Immature natural killer cell (primary cell): ENCODE results near the gene TCF4. TPM values are rescaled to one million over a fixed set of nuclear protein-coding genes. Genes with fewer than 3 reads are reported as not detected.
A peak's percentile ranks its signal among the peaks of the same experiment; 100 is the strongest.

Experiments used
- DNase-seq, 3 donors: peaks; one replicate each; pipeline ENCODE4 v3.0.0; 2022; ENCODE audit warnings: mixed read lengths in 1 of 3
- H3K27ac Mint-ChIP-seq, 6 donors: one replicate each; pipeline ENCODE4 v1.8.0; 2020; ENCODE audit warnings: mixed read lengths in 6 of 6, mild to moderate bottlenecking in 5 of 6, inconsistent platforms in 4 of 6, moderate library complexity in 3 of 6
- H3K27me3 Mint-ChIP-seq, 3 donors: one replicate each; pipeline ENCODE4 v1.8.0; 2020 to 2021; ENCODE audit warnings: low read depth in 3 of 3, mild to moderate bottlenecking in 3 of 3, mixed read lengths in 3 of 3, moderate library complexity in 3 of 3, inconsistent platforms in 1 of 3
- H3K36me3 Mint-ChIP-seq, 3 donors: one replicate each; pipeline ENCODE4 v1.8.0; 2020; ENCODE audit warnings: mixed read lengths in 3 of 3, inconsistent platforms in 2 of 3, mild to moderate bottlenecking in 2 of 3
- H3K4me1 Mint-ChIP-seq, 2 donors: one replicate each; pipeline ENCODE4 v1.8.0; 2020; ENCODE audit warnings: inconsistent platforms in 2 of 2, mild to moderate bottlenecking in 2 of 2, mixed read lengths in 2 of 2, moderate library complexity in 1 of 2
- H3K4me3 Mint-ChIP-seq, 5 donors: one replicate each; pipeline ENCODE4 v1.8.0; 2020; ENCODE audit warnings: mild to moderate bottlenecking in 5 of 5, mixed read lengths in 5 of 5, inconsistent platforms in 3 of 5, moderate library complexity in 3 of 5
- H3K9me3 Mint-ChIP-seq, 6 donors: one replicate each; pipeline ENCODE4 v1.8.0; 2020; ENCODE audit warnings: mild to moderate bottlenecking in 6 of 6, mixed read lengths in 6 of 6, inconsistent platforms in 4 of 6, moderate library complexity in 3 of 6
- polyA plus RNA-seq, 3 donors: library from polyadenylated mRNA; unstranded; fragments of 300-500 nt; fragmentation: Illumina TruSeq; gene quantifications; one replicate each; pipeline ENCODE4 v1.2.3, GENCODE V29; 2021

TCF4 gene
- polyA plus RNA-seq, 3 donors from 2014 or later, result 7.7 to 28.0 (median 17.6) TPM

DNA sequence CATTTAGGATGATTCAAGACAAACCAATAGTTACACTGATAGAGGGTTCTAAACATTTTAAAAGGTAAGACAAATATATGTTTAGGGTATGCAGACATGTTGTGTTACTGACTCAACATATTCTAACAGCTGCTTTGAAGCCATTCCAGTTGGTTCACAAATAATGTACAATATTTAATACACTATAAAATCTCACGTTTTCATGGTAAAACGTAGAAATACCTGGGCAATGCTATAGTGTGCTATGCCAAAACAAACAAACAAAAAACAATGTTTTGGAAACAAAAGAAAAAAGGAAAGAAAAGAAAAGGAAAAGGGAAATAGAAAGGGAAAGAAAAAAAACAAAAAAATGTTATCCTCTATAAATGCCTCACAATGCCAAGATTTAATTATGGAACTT lies 277.1 kb downstream of the TCF4 start:
- Mint-ChIP-seq H3K4me1 (peaks cover 0 to 1% of the 10 kb centered on the region in 2 donors), H3K27me3 (no peaks in the 10 kb centered on the region), H3K27ac (no peak overlapping the region), H3K9me3 (no peaks in the 10 kb centered on the region), H3K4me3 (no peak overlapping the region), H3K36me3 (no peaks in the 10 kb centered on the region)
- DNase-seq, result no peak

- no peaks in the 10 kb centered on the region for H3K27me3 Mint-ChIP-seq
- H3K4me1 Mint-ChIP-seq, result peaks cover 0 to 1% of the 10 kb centered on the region in 2 donors
- no peak overlapping the region for H3K27ac Mint-ChIP-seq
- no peak overlapping the region for H3K4me3 Mint-ChIP-seq
- no peaks in the 10 kb centered on the region for H3K36me3 Mint-ChIP-seq
- peaks cover 0 to 3% (median 0%) of the 10 kb centered on the region in 6 donors for H3K9me3 Mint-ChIP-seq
- no peak for DNase-seq
Measured at GRCh38 chr18:55310044-55310676, 277.8 kb downstream of the TCF4 start.

- H3K4me3 Mint-ChIP-seq, result no peak overlapping the region
- H3K27me3 Mint-ChIP-seq, result no peaks in the 10 kb centered on the region
- DNase-seq, result no peak
- H3K9me3 Mint-ChIP-seq, result peaks cover 0 to 6% (median 3%) of the 10 kb centered on the region in 6 donors
- no peak overlapping the region for H3K27ac Mint-ChIP-seq
- H3K36me3 Mint-ChIP-seq, result peaks cover 0 to under 1% (median 0%) of the 10 kb centered on the region in 3 donors
- H3K4me1 Mint-ChIP-seq, result peaks cover 7% of the 10 kb centered on the region in 2 donors
Measured at GRCh38 chr18:55309249-55309648, 278.7 kb downstream of the TCF4 start.

- Mint-ChIP-seq H3K4me1 (peaks cover 21 to 22% of the 10 kb centered on the region in 2 donors), H3K27ac (no peak overlapping the region), H3K9me3 (peaks cover 0 to 11% (median 7%) of the 10 kb centered on the region in 6 donors), H3K36me3 (peaks cover 0 to 4% (median 0%) of the 10 kb centered on the region in 3 donors), H3K4me3 (no peak overlapping the region), H3K27me3 (peaks cover 0 to 2% (median 2%) of the 10 kb centered on the region in 3 donors)
- no peak for DNase-seq
Measured at GRCh38 chr18:55307505-55307904, 280.5 kb downstream of the TCF4 start.

DNA sequence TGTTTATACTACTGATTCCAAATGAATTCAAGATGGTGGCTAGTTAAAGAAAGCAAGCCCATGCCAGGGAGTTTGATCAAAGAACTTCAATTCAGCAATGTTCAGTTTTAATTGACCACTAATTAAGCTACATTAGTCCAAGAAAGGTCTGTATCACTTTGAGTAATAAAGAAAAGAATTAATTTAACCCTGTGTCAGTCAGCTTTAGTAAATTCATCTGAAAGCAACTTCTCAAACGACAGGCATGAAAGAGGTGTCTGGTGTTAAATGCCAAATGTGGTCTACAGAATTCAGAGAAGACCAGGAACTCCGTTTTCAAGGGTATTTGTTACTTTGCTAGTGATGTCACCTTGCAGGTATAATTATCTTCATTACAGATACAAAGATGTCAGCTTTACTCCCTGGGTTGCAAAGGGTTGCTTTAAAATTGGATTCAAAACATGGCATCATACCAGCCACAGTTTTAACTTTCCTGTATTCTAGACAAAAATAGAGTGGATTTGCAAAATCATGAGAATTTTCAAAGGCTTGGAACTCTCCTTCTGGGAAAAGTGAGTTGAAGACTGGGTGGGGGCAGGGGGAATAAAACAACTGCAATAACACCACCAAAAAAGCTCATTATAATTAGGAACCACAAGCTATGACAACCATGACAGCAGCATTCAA lies 281.5 kb downstream of the TCF4 start:
- Mint-ChIP-seq H3K27me3 (peaks cover 0 to 2% (median 2%) of the 10 kb centered on the region in 3 donors), H3K4me3 (no peak overlapping the region), H3K9me3 (peaks cover 0 to 11% (median 7%) of the 10 kb centered on the region in 6 donors), H3K27ac (no peak overlapping the region), H3K36me3 (peaks cover 0 to 4% (median 0%) of the 10 kb centered on the region in 3 donors), H3K4me1 (peaks cover 21 to 22% of the 10 kb centered on the region in 2 donors)
- no peak for DNase-seq

DNA sequence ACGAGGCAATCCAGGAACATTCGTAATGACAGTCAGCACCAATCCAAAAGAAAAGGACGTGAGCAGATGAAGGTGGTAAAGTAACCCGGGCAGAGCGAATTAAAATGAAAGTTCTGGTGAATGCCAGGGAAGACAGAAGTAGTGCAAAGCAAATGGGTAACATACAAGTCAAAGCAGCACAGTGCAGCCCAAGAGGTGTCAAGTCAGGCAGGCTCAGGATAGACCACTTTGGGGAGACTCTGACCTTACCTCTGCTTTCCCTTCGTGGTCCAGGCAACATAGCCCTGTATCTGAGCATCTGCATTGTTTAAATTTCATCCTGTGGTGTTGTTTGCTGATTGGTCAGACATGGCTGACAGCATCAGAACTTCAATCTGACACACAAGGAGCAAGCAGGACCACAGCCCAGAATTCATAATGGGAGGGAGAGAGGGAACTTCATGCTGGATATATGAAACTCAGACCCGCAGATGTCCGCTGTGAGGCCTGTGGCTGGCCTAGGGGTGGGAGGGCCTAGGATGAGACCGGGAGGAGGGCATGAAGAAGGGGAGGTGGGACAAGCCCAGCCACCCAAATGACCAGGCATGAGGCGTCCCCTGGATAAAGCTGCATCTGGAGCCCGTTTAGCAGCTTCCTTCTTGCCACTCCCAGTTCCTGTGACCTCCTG lies 285.7 kb downstream of the TCF4 start:
- peak overlapping the region in 1 of 6 donors; percentile 64 for H3K27ac Mint-ChIP-seq
- DNase-seq, result no peak
- H3K36me3 Mint-ChIP-seq, result peaks cover 0 to 4% (median 0%) of the 10 kb centered on the region in 3 donors
- H3K27me3 Mint-ChIP-seq, result peaks cover 0 to 2% (median 2%) of the 10 kb centered on the region in 3 donors
- peaks cover 21 to 22% of the 10 kb centered on the region in 2 donors for H3K4me1 Mint-ChIP-seq
- peaks cover 0 to 11% (median 7%) of the 10 kb centered on the region in 6 donors for H3K9me3 Mint-ChIP-seq
- no peak overlapping the region for H3K4me3 Mint-ChIP-seq

DNA sequence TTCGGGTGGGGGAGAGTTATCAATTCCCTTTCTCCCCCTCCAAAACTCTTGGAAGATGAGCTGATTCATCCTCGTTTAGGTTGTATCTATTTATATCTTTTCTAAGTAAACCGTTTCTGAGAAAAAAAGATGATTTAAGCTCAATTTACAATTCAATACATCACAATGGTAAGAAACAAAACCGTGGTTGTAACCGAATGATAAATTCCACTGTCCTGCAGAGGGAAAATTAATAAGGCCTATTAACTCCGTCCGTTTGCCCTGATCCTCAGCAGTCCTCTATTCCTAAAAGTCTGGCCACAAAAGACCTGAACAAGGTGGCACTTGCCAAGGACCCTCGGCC lies 286.2 kb downstream of the TCF4 start:
- Mint-ChIP-seq H3K4me1 (peaks cover 21 to 22% of the 10 kb centered on the region in 2 donors), H3K27me3 (peaks cover 0 to 2% (median 2%) of the 10 kb centered on the region in 3 donors), H3K4me3 (no peak overlapping the region), H3K27ac (peak overlapping the region in 1 of 6 donors; percentile 64), H3K36me3 (peaks cover 0 to 4% (median 0%) of the 10 kb centered on the region in 3 donors), H3K9me3 (peaks cover 0 to 11% (median 7%) of the 10 kb centered on the region in 6 donors)
- no peak for DNase-seq

DNA sequence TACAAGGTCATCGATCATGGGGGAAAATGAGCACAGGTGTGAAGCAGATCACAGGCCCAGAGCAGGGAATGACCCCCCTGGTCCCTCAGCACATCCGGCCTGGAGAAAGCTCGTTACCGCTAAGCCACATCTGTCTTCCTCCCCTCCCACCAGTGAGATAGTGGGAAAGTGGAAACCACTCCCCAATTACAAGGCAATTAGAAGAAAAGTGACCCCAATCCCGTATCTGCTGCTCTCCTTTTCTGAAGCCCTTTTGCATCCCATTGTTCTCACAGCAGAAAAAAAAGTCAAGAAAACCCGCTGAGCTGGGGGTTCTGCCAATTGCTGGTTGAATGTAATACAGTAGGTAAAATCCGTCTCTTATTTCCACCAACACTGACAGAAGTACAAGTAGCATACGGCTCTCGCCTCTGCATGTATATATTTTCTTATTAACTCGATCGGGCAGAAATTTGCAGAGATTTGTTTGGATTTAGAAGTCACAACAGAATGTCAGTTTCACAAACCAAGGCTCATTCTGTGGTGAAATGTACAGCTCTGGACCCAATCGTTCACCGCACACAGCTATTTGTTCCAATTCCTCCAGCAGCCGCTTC lies 287.0 kb downstream of the TCF4 start:
- H3K4me3 Mint-ChIP-seq, result no peak overlapping the region
- peaks cover 20 to 28% of the 10 kb centered on the region in 2 donors for H3K4me1 Mint-ChIP-seq
- DNase-seq, result no peak
- peaks cover 0 to 11% (median 7%) of the 10 kb centered on the region in 6 donors for H3K9me3 Mint-ChIP-seq
- peaks cover 0 to 2% (median 2%) of the 10 kb centered on the region in 3 donors for H3K27me3 Mint-ChIP-seq
- peaks cover 0 to 4% (median 0%) of the 10 kb centered on the region in 3 donors for H3K36me3 Mint-ChIP-seq
- no peak overlapping the region for H3K27ac Mint-ChIP-seq

GRCh38 chr18:55300421-55300935 lies 287.5 kb downstream of the TCF4 start:
- Mint-ChIP-seq H3K27ac (no peak overlapping the region), H3K27me3 (peaks cover 0 to 2% (median 2%) of the 10 kb centered on the region in 3 donors), H3K4me3 (no peak overlapping the region), H3K4me1 (peaks cover 20 to 28% of the 10 kb centered on the region in 2 donors), H3K36me3 (peaks cover 0 to 4% (median 0%) of the 10 kb centered on the region in 3 donors), H3K9me3 (peaks cover 0 to 11% (median 6%) of the 10 kb centered on the region in 6 donors)
- DNase-seq, result no peak

DNA sequence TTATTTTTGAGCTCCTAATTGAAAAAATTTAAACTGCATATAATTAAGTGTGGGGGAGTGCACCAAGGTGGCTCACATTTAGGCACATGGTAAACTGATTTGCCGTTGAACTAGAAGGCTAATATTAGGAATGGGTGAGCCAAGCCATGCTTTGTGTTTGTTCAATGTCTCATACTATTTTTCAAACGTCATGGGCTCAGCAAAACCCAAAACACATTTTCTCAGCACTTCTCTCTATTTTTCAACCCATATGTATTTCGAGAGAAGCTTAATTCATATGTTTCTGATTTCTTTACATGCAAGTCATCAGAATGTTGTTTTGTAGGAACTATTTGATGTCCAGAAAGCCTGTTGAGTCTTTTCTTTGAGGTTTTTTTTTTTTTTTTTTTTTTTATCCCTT lies 291.2 kb downstream of the TCF4 start:
- Mint-ChIP-seq H3K36me3 (peaks cover 0 to 4% (median 3%) of the 10 kb centered on the region in 3 donors), H3K9me3 (no peaks in the 10 kb centered on the region), H3K27me3 (no peaks in the 10 kb centered on the region), H3K4me3 (no peak overlapping the region), H3K4me1 (peaks cover 0 to 7% of the 10 kb centered on the region in 2 donors), H3K27ac (no peak overlapping the region)
- DNase-seq, result no peak

DNA sequence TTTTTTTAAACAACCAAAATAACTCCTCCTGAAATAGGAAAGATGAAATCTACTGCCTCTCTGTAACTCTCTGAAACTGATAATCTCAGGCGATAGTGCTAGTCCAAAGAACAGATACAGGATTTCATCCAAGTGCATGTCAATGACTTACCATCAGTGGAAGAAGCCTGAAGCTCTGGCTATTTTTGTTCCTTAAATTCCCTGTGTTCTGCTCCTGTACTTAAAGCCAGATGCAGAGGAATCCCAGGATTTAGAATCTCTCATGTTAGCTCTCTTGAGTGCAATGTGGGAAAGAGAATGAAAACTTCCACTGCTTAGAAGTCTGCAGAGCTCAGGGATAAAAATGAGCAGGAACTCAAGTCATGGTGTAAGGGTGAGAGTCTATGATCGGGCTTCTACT lies 291.9 kb downstream of the TCF4 start:
- DNase-seq, result no peak
- Mint-ChIP-seq H3K9me3 (no peaks in the 10 kb centered on the region), H3K27me3 (no peaks in the 10 kb centered on the region), H3K4me3 (no peak overlapping the region), H3K27ac (no peak overlapping the region), H3K4me1 (peaks cover 0 to 7% of the 10 kb centered on the region in 2 donors), H3K36me3 (peaks cover 0 to 4% (median 3%) of the 10 kb centered on the region in 3 donors)

GRCh38 chr18:55290898-55291297 lies 297.1 kb downstream of the TCF4 start:
- H3K4me3 Mint-ChIP-seq, result no peak overlapping the region
- H3K36me3 Mint-ChIP-seq, result peaks cover 0 to 4% (median 3%) of the 10 kb centered on the region in 3 donors
- no peaks in the 10 kb centered on the region for H3K27me3 Mint-ChIP-seq
- no peaks in the 10 kb centered on the region for H3K9me3 Mint-ChIP-seq
- no peaks in the 10 kb centered on the region for H3K4me1 Mint-ChIP-seq
- no peak for DNase-seq
- no peak overlapping the region for H3K27ac Mint-ChIP-seq

GRCh38 chr18:55289775-55290174 lies 298.2 kb downstream of the TCF4 start:
- Mint-ChIP-seq H3K9me3 (no peaks in the 10 kb centered on the region), H3K4me3 (no peak overlapping the region), H3K4me1 (no peaks in the 10 kb centered on the region), H3K27me3 (no peaks in the 10 kb centered on the region), H3K36me3 (peaks cover 0 to 3% (median 0%) of the 10 kb centered on the region in 3 donors), H3K27ac (no peak overlapping the region)
- no peak for DNase-seq
